Fibroblast of upper back skin (primary cell): ENCODE results near the gene SYT17.

ENCODE experiments used
- DNase-seq: peaks from one replicate; pipeline ENCODE4 v3.0.0-alpha.2; 2013

The SYT17 gene

GRCh38 chr16:19269098-19269497, 101.1 kb downstream of the SYT17 start:
- DNase-seq = no peak

DNA sequence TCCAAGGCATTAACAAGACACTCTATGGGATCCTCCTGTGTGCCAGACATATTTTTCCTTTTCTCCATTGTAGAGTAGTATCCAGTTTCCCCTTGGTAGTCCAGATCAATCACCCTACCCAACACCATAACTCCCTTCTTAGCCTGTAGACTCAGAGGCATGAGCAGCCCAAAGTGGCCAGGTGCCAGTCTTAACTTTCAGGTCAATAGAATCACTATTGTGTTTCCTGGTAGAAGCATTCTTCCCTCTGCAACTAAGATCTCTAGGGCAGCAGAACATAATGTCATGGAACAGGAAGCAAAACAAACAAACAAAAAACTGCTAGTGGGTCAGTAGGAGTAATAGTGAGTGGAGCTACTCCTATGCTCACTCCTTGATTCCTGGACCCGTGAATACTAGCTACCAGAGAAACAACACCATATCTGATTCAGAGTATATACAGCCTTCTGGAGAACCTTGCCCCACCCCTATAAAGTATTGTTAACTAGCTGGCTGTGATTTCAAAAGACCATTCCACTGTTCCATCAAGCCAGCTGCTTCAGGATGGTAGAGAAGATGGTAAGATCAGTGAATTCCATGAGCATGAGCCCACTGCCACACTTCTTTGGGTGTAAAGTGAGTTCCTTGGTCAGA, 106.2 kb downstream of the SYT17 start:
- no peak for DNase-seq

DNA sequence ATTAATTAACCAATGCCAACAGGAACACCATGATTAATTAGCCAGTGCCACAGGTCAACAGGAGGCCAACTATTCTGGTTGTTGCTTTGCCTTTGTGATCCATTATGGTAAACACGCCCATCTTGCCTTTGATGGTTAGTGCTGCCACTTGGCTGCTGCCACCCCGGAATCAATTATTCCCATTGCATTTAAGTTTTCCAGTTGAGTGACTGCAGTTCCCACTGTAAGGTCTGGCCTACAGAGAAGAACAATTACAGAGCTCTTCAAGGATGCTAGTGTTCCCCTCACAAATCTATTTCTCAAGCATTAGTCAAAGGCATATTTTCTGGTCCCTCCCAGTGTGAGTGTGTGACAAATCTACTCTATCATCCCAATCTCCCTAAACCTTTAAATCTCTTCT, 110.4 kb downstream of the SYT17 start:
- no peak for DNase-seq

DNA sequence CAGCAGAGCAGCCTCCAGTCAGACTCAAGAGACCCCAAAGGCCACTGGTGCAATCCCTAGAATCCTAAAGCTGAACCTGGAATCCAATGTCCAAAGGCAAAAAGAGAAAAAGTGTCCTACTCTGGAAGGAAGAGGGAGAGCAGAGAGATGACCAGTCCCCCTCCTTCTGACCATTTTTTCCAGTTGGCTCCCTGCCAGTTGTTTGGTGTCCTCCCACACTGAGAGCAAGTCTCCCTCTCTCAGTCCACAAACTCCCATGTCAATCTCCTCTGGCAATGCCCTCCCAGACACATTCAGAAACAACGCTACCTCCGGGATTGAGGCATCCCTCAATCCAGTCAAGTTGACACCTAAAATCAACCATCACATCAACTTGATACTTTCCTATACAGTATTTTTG, 113.2 kb downstream of the SYT17 start:
- DNase-seq = no peak

DNA sequence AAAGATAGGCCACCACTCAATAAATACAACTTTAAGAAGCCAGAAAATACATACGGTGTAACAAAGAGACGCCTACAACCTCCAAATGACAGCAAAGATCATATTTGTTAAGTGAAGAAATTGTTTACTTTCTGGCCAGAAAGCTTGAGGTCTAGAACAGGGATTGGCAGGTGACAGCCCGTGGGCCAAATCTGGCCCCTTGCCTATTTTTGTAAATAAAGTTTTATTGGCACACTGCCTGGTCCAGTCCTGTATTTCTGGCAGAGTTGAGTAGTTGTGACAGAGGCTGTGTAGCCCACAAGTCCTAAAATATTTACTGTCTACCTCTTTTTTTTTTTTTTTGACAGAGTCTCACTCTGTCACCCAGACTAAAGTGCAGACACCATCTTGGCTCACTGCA, 114.1 kb downstream of the SYT17 start:
- no peak for DNase-seq

DNA sequence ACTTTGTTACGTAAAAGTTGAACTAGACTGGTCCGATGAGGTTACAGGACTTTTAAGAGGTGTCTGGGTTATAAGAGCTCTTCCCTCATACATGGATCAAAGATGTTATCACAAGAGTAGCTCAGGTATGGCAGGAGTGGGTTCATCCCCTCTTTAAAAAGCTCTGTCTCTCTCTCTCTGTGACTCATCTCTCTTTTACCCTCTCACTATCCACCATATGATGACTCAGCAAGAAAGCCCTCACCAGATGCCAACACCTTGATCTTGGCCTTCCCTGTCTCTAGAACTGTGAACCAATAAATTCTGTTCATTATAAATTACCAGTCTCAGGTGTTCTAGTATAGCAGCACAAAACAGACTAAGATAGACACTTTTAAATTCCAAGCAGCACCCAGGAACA, 115.6 kb downstream of the SYT17 start:
- DNase-seq = no peak

DNA sequence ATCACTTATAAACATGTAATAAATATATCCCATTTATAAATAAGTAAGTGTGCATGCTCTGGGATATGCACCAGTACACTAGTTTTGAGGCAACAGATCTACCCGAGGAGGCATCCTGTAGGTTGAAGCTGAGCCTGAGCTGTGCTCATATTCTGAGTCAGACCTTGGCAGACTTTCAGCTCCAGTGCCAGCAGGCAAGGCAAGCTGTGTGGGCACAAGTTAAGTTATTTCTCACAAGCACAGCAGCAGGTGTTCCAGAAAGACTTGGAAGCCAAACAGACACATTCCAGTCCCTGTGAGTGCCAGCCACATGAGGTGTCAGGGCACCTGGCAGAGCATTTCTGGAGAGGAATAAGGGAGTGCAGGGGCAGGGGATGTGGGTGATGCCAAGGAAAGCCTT, 116.2 kb downstream of the SYT17 start:
- no peak for DNase-seq

DNA sequence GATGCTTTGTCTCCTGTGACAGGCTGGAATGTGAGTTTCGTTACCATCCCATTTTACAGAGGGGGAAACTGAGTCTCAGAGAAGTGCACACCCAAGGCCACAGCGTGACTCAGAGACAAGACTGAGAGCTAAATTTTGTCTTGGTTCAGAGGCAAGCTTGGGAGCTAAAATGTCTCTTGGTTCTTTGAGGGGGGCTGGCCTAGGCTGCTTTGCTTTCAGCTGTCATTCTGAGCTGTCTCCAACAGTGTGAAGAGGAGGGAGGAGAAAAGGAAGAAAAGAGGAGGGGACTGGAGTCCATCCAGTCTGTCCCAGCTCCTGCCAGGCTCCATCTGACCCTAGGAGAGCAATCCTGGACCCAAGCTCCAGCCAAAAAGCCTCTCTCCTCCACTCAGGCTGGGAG, 117.4 kb downstream of the SYT17 start, which contains the start of gene CLEC19A:
Gene CLEC19A (plus strand): TSS at position 301 of the 400 bp plus-strand sequence. CDS start 121 bp downstream, outside the sequence.
- no peak for DNase-seq

DNA sequence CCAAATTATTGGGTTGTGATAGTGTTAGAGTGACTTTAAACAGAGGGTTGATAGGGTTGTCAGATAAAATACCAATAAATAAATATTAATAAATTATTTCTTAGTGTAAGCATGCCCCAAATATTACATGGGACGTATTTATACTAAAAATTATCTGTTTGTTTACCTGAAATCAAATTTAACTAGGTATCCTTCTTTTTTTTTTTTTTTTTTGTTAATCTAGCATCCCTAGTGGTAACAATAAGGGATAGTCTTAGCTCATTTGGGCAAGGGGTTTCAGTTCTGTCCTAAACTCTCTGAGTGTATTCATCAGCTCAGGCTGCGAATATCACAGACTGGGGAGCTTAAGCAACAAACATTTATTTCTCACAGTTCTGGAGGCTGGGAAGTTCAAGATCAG, 118.8 kb downstream of the SYT17 start:
- DNase-seq = no peak

- no peak for DNase-seq
These were observed 119.2 kb downstream of the SYT17 start for GRCh38 chr16:19287241-19287640.

DNA sequence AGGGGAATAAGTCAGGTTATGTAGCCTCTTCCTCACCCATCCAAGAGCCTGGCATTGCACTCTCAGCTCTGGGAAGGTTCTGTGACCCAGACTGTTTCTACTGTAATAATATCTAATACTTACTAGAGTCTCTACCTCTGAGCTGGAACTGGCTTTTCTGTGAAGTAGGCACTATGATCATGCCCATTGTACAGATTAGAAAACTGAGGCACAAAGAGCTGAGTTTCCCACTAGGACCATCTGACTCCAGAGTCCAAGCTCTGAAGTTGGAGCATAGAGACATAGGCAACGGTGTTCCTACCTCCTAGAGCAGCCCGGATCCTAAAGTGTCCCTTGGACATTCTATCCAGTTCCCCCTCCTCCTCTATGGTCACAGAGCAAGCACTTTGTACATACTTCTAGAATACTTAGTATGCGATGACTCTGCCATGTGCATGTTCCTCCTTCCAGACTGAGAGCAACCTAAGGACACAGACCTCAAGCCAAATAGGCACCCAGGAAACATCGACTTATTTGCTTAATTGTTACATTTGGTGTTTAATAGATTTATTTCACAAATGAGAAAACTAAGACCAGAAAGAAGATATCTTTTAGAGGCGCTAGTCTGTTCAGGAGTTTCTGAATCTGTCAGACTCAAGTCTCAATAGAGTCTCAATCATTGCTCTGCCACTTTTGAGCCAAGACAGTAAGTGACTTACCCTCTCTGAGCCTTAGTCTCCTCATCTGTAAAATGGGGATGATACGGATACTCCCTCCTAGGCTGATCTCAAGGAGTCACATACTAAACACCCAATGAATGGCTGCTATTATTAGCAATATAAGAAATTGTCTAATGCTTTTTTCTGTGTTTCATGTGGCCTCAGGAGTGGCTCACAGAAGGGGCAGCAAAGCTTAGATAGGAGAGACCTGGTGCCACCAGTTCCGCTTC, 121.1 kb downstream of the SYT17 start:
- no peak for DNase-seq

DNA sequence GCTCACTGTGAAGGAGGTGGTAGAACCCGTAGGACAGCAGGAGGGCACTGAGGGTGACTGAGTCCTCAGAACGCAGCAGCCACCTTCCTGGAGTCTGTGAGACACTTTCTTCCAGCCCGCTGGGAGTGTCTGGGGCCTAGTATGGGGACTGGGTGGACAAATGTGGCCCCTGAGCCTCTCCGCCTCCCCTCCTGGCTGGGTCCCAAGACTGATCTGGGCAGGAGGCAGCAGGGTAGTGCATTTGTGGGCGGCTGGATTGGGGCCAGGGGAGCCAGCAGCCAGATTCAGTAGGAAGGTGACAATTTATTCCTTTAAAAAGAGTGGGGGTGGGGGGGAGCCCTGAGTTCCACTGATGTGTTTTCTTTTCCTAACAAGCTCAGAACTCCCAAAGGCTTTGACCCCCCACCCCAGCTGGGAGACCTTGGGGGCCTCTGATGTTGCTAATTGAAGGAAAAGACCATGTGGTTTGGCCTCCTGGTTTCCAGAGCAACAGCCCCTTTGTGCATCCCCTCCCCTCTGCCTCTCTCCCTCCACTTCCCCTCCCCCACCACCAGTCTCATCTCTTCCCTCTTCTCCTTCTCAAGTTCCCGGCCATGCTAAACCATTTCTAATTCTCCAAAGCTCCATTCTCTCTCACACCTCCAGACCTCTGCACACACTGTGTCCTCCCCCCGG, 121.9 kb downstream of the SYT17 start:
- DNase-seq = no peak

DNA sequence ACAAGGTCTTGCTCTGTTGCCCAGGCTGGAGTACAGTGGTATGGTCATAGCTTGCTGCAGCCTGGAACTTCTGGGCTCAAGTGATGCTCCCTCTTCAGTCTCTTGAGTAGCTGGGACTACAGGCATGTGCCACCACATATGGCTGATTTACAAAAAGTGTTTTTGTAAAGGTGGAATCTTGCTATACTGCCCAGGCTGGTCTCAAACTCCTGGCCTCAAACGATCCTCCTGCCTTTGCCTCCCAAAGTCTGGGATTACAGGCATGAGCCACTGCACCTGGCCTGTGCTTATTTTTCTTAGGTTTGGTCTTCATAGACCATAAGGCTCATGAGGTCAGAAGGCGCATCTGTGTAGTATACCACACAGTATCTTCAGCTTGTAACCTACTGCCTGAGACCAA, 122.8 kb downstream of the SYT17 start:
- no peak for DNase-seq

DNA sequence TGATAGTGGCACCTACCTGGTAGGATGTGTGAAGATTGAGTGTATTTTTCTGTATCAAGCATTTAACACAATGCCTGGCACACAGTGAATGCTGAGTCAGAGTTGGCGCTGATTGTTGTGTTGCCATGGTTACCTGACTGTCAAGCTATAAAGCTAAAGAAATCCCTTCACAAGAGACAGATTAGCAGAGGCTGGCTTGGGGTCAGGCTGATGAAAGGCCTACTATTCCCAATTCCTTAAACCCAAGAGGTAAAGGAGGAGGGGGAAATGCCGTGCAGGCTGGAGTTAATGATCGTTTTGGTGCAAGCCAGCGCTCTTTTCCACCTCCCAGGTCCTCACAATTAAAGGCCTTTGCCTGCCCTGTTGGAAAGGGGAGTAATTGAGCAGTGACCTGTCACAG, 123.4 kb downstream of the SYT17 start:
- no peak for DNase-seq

DNA sequence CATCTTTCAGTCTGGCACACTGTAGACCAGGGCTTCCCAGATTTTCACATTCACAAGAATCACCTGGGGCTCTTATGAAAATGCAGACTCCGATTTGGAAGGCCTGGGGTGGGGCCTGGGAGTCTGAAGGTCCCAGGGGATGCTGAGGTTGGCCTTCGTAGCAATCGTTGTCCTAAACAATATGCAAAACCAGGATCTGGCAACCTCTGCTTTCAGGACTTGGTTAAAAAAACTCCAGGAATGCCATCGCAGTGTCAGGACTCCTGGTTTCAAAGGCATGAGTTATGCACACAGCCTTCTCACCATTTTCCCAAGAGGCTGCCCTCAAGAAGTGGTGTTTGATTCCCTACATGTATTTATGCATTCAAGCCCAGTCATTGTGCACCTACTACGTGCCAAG, 124.1 kb downstream of the SYT17 start:
- DNase-seq = no peak

DNA sequence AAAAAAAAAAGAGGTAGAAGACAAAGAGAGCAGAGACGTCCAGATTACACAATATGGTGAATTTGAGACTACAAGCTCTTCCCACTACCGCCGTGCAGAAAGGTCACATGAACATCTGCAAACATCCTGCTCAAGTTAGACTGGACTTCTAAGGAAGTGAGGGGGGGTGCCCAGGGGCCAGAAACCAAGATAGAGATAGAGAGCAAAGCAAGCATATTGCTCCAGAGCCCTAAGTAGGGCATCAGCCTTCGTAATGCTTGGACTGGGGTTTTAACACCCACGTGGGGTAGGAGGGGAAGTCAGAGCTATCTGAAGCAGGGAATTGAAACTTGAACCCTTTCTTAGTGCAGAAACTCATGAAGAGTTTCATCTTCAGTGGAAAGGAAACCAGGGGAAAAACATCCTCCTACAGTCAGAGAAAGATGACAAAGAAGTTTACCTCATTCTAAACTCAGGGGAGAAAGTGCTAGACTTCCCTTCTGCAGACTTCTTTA, 126.2 kb downstream of the SYT17 start:
- DNase-seq = no peak

DNA sequence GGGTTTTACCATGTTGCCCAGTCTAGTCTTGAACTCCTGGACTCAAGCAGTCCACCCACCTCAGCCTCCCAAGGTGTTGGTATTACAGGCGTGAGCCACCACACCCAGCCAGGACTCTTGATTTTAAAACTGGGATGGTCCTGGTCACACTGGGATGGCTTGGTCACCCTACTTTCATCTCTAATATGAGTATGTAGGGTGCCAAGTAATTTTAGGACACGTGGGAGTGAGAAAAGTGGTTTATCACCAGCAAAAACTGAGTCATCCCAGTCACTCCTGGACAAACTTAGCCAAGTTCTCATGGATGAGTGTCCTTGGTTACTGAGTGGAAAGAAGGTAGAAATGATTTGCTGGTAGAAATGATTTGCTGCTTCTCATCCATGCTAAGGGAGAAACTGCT, 127.4 kb downstream of the SYT17 start:
- no peak for DNase-seq

GRCh38 chr16:19297454-19297853, 129.4 kb downstream of the SYT17 start:
- no peak for DNase-seq

GRCh38 chr16:19299565-19299964, 131.5 kb downstream of the SYT17 start:
- no peak for DNase-seq

DNA sequence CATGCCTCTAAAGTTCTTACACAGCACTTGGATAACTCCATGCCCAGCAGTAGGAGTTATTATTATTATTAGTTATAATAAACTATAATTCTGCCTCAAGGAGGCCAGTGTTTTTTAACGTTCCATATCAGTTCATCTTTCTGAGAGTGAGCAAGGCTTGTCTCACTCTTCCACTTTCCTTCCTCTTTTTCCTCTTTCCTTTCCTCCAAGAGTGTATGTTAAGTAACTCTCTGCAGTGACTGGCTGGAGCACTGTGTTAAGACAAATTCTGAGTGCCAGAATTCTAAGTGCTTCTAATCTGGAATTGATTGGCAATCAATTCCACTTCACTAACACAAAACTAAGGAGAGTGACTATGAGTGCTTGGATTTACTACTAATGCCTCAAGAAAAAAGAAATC, 133.9 kb downstream of the SYT17 start:
- no peak for DNase-seq

DNA sequence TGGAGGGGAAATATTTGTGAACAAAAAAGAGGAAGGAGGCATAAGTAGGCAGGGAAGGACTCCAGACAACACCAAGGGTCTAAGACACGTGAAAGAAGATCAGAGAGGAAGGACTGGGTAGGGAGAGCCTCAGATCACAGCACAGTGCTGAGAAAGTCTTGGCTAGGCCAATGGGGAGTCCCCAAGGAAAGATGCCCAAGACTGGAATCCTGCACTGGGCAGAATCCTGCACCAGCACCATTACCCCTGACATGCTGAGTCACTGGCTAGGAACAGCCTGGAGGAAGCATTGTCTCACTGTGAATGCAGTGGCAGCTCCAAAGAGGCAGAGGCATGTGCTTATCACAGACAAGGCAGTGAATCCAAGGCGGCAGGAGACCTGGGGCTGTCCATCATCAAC, 136.7 kb downstream of the SYT17 start:
- DNase-seq = no peak

DNA sequence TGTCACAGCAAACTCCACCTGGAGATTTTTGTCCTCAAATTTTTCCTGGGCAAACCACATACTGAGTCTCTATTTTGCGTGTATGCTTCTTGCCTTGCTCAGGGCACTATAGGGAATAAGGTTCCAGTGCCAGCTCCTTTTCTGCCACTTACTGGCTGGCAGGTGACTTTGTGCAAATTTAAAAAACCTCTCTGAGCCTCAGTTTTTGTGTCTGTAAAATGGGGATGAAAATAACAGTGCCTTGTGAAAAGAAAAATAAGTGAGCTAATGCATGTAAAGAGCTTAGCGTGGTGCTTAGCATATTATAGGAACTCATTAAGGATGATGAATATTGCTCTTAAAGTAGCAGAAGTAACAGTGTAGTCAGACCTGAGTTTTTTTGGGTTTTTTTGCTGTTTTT, 137.4 kb downstream of the SYT17 start:
- no peak for DNase-seq

GRCh38 chr16:19307587-19308241, 139.7 kb downstream of the SYT17 start:
- no peak for DNase-seq
